ENCODE data around the gene MET. TPM values are rescaled to one million over a fixed set of nuclear protein-coding genes. Genes with fewer than 3 reads are reported as not detected.

MET gene
- total and polyA plus RNA-seq, 8 donors = 2.0 to 23.5 (median 13.4) TPM

DNA sequence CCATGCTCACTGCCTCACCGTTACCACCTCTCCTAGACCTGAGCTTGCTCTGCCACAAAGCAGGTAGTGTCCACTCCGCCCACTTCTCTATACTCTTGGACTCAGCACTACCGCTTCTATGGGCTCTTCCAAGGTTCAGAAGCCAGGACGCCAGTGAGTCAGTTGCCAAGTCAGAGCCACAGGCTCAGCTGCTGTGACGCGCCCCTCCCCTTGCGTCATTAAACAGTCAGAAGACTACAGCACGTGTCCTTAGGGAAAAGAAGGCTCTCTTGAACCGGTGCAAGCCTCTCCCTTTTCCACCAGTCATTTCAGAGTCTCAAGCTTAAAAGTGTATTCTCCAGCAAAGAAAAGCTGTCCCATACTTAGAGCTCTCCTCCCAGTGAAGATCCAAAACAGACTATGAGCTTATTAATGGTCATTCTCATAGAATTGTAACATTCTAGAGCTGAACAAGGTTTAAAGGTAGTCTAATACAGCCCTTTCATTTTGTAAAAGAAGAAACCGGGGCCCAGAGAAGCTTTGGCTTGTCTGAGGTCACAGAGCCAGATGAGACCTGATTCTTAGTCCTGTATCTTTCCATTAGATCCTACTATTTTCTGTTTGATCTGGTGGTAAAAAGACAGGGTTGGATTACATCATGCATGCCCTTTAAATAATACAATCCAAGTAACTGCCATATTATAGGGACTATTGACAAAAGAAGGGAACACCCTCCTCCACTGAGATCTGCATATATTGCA lies 40.9 kb upstream of the MET start:
- Histone ChIP-seq H3K4me1 (peaks cover 21 to 27% (median 23%) of the 10 kb centered on the region in 3 donors), H3K9me3 (no peaks in the 10 kb centered on the region), H3K27me3 (no peaks in the 10 kb centered on the region), H3K4me3 (no peak overlapping the region), H3K36me3 (no peaks in the 10 kb centered on the region), H3K27ac (peak overlapping the region; percentile 44 to 87 (median 68))
- intact Hi-C loops (cut with DNase I) = no loop called here
- 42 to 44% methylated on average over 10 of the region's 10 CpGs for WGBS, 2 donors
- ATAC-seq (peak; percentile 88 to 92 (median 90)), FAIRE-seq (no peak), DNase-seq (peak; percentile 79 to 91 (median 89))
- TF ChIP-seq, protein P1, sequence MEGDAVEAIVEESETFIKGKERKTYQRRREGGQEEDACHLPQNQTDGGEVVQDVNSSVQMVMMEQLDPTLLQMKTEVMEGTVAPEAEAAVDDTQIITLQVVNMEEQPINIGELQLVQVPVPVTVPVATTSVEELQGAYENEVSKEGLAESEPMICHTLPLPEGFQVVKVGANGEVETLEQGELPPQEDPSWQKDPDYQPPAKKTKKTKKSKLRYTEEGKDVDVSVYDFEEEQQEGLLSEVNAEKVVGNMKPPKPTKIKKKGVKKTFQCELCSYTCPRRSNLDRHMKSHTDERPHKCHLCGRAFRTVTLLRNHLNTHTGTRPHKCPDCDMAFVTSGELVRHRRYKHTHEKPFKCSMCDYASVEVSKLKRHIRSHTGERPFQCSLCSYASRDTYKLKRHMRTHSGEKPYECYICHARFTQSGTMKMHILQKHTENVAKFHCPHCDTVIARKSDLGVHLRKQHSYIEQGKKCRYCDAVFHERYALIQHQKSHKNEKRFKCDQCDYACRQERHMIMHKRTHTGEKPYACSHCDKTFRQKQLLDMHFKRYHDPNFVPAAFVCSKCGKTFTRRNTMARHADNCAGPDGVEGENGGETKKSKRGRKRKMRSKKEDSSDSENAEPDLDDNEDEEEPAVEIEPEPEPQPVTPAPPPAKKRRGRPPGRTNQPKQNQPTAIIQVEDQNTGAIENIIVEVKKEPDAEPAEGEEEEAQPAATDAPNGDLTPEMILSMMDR (IDR thresholded peaks at IDR 0.05) = no peak

DNA sequence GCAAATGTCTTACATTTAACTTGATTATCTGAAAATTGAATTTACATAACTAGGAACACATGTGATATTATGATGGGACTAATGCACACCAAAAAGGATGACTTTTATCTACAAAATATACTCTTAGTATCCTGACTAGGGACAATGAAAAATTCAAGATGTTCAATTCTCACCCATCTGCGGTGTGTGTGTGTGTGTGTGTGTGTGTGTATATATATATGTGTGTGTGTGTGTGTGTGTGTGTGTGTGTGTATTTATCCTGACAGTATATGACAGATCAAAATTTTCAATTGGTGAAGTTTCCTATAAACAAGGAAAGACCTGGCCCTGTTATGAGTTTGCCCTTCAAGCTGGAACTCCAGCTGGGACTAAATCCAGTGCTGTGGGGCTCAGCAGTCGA lies 40.3 kb upstream of the MET start:
- no peaks in the 10 kb centered on the region for H3K27me3 ChIP-seq
- whole genome bisulfite sequencing, 2 donors = 78 to 79% methylated on average over 2 of the region's 2 CpGs
- no peaks in the 10 kb centered on the region for H3K9me3 ChIP-seq
- H3K4me1 ChIP-seq = peaks cover 21 to 27% (median 23%) of the 10 kb centered on the region in 3 donors
- TF ChIP-seq, protein P1 (IDR thresholded peaks at IDR 0.05) = no peak
- intact Hi-C loops (cut with DNase I) = no loop called here
- no peak for ATAC-seq
- no peaks in the 10 kb centered on the region for H3K36me3 ChIP-seq
- FAIRE-seq = no peak
- DNase-seq = no peak
- no peak overlapping the region for H3K4me3 ChIP-seq
- H3K27ac ChIP-seq = peak overlapping the region in 3 of 4 donors; percentile 59 to 87 (median 78)

DNA sequence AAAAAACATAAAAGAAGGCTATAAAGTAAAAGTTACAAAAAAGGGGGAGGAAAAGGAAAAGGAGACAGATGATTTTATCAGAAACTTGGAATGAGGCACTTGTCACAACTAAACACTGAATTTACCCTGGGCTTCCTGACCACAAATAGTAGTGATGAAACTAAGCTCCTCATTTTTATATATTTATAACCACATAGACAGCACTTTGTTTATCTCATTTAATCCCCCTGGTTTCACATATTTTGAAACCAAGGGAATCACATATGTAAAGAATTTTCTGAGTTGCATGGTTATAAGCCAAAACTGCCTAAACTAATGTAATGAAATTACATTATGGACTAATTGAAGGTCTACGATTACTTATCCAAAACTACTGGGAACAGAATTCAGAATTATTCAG lies 39.6 kb upstream of the MET start:
- peaks cover 21 to 27% (median 23%) of the 10 kb centered on the region in 3 donors for H3K4me1 ChIP-seq
- intact Hi-C loops (cut with DNase I) = no loop called here
- TF ChIP-seq, protein P1 (IDR thresholded peaks at IDR 0.05) = no peak
- no peaks in the 10 kb centered on the region for H3K27me3 ChIP-seq
- H3K27ac ChIP-seq = no peak overlapping the region
- FAIRE-seq (no peak), ATAC-seq (no peak), DNase-seq (no peak)
- 94 to 100% methylated on average over 1 of the region's 1 CpG for WGBS, 2 donors
- no peaks in the 10 kb centered on the region for H3K9me3 ChIP-seq
- no peak overlapping the region for H3K4me3 ChIP-seq
- H3K36me3 ChIP-seq = no peaks in the 10 kb centered on the region

DNA sequence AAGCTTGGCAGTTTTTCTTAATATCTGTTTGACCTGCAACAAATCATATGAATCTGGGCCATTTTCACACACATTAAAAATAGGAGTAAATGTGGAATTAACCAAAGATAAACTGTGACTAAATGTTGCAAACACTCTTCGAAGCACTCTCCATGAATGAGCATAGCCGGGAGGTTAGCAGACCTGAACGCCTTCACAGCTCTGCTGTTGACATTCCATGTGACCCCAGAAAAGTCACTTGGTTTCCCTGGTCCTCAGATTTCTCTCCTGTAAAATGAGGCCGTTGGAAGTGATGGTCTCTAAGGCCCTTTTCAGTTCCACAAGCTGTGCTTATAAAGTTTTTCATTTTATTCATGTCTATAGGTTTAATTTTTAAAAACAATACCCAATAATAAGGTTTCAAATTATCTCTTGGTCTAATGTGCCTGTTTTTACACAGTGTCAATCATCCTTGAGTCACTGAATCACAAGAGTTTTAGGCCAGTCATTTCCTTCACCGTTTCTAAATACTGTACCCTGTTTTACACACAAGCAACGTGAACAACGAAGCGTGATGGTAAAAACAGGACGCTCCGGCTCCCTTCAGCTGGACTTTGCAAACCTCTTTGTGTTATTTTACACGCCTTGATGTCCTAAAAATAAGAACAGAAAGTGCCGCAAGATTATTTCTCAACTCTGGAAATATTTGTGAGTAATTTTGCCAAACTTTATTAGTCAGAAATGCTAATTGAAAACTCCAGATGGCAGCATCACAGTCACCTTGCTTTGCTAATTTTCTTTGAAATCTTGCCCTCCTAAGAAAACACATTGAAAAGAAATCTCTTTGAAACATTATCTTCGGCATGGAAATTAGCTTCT lies 38.6 kb upstream of the MET start:
- TF ChIP-seq, protein P1 (IDR thresholded peaks at IDR 0.05) = no peak
- 71 to 80% methylated on average over 13 of the region's 13 CpGs for WGBS, 2 donors
- intact Hi-C loops (cut with DNase I) = no loop called here
- ATAC-seq = no peak
- peaks cover 20 to 25% (median 21%) of the 10 kb centered on the region in 3 donors for H3K4me1 ChIP-seq
- no peaks in the 10 kb centered on the region for H3K36me3 ChIP-seq
- no peaks in the 10 kb centered on the region for H3K27me3 ChIP-seq
- no peak overlapping the region for H3K27ac ChIP-seq
- DNase-seq = no peak
- no peaks in the 10 kb centered on the region for H3K9me3 ChIP-seq
- FAIRE-seq = no peak
- H3K4me3 ChIP-seq = no peak overlapping the region
